Left renal pelvis (tissue), 4 donors: ENCODE measurements around the gene INVS. TPM values are rescaled to one million over a fixed set of nuclear protein-coding genes. Genes with fewer than 3 reads are reported as not detected.

Experiments used
- DNase-seq, 4 donors: peaks; one replicate each; pipeline ENCODE4 v3.0.0-alpha.2; 2013; ENCODE audit warnings: low read depth in 4 of 4, low spot score in 3 of 4
- polyA plus RNA-seq, 4 donors: library from polyadenylated mRNA; unstranded; fragments of 120-200 nt; gene quantifications; one replicate each; pipeline ENCODE4 v1.2.1, GENCODE V29; 2013; ENCODE audit not compliant: insufficient read length in 4 of 4

The INVS gene
- polyA plus RNA-seq, 4 donors: 14.2 to 23.1 (median 16.8) TPM

DNA sequence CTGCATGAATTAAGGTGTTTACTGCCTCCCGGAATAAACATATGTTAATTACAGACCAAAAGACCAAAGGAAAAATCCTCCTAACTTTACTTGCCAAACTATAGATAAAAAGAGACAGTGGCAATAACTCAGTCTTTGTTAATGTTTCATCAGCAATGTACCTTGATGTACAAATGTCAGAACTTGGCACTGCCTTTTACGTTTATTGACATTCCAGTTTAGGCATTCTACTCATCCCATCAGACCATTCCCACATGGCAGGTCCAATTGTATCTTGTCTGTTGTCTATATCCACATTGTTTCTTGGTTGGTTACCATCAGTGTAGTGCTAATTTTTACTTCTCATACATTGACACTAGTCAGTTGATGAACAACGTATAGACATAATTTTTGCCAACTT lies 168.2 kb downstream of the INVS start:
- DNase-seq: no peak

DNA sequence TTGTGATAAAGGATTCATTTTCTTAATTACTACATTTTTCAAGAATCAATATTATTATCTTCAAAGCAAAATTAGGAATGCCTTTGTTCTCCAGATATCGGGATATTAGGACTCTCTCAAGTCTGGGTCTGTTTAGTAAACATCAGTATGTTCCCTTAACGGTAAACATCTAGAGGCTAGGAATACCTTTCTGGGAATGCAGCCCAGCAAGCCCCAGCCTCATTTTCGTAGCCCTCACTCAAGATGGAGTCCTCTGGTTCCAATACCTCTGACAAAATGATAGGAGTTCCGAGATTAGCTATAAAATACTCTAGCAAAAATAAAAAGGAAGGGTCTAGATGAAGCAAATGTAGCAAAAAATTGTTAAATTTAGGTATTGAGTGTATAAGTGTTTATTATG lies 169.2 kb downstream of the INVS start:
- DNase-seq: no peak

DNA sequence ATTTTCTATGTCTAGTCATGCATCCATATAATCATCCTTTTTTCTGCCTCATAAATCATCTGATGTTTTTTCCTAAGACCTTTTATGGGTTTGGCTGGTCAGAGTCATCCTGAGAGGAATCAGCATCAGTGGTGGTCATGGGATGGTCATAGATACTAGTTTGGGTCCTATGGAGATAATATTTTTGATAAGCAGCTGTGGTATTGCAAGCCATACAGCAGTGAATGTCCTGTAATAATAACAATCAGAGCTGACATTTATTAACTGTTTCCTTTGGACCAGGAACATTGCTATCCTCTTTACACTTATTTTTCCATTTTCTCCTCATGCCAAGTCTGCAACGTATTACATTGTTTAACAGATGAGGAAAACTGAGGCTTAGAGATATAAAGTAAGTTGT lies 170.6 kb downstream of the INVS start:
- DNase-seq: no peak

DNA sequence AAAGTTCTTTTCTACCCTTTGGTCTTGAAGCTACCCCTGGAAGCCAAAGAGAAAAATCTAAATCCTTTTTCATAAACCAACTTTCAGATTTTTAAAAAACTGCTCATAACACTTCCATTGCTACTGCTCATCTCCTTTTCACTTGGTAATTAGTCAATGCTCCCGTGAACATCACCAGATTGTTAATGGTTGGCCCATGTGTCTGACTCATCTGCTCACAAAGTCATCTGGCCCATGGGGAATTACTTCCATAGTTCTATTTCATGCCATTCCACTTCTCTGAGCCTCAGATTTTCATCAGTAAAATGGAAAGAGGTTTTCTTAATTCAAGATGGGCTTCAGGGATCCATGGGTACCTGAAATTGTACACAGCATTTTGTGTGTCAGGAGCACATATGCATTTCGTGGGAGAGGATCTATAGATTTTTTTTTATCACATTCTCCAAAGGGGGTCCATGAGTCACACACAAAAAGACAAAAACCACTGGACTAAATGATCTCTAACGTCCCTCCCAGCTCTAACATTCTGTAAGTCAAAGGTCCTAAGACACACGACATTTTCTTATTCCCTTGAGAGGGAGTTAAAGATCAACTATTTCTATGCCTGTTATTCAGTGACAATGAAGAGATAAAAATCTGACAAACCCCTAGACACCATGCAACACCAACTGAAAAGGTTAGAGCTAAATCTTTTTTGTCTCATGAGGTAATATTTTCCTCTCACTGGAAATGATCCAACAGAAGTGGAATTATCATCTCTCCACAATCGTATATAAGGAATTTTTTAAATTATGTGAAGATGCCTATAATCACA lies 178.3 kb downstream of the INVS start:
- DNase-seq: no peak

DNA sequence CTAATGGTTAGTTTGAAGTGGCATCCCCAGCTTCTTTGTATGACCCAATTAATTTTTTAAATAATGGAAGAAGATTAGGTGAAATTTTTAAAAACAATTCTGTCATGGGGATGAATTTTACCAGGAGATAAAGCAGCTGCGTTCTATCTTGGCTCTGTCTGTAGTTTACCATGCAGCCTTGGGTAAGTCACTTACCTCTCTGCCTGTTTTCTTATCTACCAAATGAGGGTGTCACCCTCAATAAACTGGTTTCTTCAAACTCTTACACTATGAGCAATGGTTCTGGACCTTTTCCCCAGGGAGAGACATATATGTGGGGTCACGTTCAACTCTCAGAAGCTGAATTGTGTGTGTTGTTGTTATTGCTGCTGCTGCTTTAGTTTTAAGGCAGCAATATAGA lies 182.0 kb downstream of the INVS start:
- DNase-seq: no peak

DNA sequence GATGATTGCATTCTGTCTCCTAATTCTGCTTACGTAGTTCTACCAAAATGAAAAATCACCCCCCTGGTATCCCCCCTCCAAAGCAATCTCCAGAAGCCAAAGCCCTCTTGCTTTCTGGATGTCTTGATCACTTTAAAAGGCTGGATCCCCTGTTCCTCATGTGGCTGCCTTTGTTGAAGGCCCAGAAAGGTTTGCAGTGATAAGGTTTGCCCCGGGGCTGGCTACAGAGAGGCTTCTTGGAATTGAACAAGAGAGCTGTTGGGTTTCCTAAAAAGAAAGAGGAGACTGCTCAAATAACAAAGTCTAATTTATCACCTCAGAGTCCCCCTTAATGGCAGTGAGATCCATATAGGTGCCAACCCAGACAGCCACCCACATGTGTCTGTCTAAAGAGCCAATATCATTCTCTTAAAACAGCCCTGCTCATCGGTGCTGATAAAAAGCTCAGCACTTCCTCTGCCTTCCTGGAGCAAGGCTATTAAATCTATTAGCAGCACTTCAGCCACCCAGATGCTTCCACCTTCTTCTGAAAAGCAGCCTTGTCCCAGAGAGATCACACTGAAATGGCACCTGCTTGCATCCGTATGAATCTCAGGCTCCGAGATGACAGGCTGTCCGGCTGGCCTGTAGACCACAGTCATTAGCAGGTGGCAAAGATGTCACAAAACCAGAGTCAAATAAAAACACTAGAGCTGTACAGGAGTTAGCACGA lies 182.8 kb downstream of the INVS start:
- no peak for DNase-seq

DNA sequence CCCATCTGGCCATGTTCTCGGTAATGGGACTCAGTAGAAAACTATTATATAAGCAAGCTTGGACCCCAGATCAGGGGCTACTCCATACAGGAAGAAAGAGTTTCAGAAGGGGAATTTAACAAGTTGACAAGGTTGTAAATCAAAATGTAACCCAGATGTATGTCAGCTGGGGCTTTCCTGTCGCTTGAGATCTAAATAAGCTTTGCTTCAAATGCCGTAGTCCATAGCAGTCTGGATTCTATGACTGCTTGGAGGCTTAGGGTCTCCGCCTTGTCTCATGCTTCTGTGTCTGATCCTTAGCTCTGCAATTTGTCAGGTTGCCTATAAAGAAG lies 183.3 kb downstream of the INVS start:
- DNase-seq: no peak

DNA sequence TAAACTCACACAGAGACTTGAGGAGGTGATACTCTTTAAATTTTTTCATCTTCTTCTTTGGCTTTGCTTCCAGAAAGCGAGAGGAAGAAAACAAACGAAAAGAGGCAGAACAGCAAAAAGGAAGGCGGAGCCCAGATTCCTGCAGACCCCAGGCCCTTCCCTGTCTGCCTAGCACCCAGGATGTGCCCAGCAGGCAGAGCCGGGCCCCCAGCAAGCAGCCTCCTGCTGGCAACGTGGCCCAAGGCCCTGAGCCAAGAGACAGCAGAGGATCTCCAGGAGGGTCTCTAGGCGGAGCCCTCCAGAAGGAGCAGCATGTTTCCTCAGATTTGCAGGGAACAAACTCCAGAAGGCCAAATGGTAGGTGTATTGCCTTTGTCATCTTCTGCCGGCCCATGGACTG lies 185.2 kb downstream of the INVS start:
- DNase-seq: no peak

DNA sequence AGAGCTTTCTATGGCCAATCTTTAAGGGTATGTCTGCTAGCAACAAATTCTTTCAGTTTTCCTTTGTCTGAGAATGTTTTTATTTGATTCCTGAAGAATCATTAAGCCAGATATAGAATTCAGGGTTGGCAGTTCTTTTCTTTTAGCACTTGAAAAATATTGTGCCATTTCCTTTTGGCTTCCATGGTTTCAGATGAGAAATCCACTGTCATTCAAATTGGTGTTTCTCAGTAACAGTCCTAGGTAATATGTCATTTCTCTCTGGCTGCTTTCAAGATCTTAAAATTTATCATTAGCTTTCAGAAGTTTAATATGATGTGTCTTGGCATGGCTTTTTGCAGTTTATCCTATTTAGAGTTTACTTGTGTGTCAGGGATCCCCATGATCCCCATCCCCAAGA lies 186.0 kb downstream of the INVS start:
- DNase-seq: no peak

DNA sequence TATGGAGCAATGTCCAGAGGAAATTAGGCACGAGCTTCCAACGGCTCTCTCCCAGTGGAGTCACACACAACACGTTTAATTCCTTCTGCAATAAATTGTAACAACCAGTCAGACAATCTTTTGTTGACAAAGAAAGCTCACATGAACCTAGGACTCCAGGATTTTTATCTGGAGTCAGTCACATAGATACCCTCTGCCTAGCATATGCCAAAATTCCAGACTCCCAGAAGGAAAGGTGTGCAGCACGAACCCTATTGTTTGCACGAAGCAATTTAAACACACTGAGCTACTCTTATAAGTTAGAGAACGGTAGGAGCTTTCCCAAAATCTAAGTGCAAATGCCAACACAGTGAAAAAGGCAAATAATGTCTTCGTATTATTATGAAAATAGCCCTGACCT lies 186.6 kb downstream of the INVS start:
- no peak for DNase-seq

DNA sequence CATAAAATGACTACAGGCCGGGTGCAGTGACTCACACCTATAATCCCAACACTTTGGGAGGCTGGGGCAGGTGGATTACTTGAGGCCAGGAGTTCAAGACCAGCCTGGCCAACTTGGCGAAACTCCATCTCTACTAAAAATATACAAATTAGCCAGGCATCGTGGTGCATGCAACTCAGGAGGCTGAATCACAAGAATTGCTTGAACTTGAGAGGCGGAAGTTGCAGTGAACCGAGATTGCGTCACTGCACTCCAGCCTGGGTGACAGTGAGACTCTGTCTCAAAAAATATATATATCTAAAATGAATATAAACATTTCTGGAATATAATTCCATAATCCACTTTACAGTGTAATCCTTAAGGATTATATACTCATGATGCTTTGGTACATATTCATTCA lies 187.2 kb downstream of the INVS start:
- DNase-seq: no peak

DNA sequence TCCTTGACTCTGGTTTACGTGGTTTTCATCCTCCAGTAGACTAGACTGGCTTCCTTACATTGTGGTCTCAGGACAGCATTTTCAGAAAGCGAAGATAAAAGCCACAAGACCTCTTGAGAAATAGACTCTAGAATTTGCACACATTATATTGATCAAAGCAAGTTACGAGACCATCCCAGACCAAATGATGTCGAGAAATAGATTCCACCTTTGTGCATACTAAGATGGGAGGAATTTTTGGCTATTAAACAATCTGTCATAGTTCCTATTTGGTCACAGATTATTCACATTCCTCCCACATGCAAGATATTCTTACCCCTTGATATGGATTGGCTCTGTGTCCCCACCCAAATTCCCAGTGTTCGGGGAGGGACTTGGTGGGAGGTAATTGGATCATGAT lies 188.1 kb downstream of the INVS start:
- no peak for DNase-seq

DNA sequence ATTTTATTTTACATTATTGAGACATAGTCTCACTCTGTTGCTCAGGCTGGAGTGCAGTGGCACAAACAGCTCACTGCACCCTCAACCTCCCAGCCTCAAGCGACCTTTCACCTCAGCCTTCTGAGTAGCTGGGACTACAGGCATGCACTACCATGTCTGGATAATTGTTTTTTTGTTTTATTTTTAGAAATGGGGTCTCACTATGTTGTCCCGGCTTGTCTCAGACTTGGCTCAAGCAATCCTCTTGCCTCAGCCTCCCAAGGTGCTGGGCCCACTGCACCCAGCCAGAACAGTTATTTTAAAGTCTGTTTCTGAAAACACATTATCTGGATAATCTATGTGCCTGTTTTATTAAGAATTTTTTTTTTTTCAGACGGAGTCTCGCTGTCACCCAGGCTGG lies 191.7 kb downstream of the INVS start:
- no peak for DNase-seq

DNA sequence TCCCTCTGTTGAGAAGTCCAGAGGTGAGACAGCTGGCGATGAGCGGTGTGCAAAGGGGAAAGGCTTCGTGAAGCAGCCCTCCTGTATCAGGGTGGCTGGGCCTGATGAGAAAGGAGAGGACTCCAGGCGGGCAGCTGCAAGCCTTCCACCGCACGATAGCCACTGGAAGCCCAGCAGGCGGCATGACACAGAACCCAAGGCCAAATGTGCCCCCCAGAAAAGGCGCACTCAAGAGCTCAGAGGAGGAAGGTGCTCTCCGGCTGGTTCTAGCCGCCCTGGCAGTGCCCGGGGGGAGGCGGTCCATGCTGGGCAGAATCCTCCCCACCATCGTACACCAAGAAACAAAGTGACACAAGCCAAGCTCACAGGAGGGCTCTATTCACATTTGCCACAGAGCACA lies 193.4 kb downstream of the INVS start:
- DNase-seq: no peak

DNA sequence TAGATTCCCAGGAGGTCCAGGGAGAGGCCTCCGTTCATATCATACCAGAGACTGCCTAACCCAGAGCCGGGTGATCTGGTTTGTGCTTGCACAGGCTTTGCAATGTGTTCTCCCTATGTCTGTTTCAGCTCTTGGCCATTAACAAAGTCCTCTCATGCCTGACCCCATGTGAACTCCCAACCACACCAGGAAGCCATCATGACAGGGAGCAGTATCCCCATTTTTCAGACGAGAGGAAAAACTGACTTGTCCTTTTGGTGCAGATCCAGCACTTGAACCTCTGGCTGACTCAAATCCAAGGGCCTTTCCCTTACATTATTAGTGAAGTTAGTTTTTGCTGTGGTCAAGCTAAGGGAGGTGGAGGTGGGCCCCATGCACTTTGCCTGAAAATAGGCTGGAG lies 195.3 kb downstream of the INVS start:
- no peak for DNase-seq

DNA sequence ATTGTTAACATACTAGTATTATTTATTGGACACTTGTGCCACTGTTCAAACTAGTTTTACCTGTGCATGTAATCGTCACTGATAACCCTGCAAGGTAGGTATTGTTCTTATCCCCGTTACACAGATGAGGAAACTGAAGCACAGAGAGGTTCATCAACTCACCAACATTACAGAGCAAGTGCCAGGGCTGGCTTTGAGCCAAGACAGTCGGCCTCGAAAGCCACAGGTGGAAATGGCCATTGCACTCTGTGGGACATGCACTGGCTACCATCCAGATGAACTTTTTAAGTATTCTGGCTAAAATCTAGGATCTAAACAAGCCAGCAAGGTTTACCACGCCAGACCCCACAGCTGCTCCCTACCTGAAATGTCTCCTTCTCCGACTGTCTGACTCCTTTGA lies 195.8 kb downstream of the INVS start:
- no peak for DNase-seq

DNA sequence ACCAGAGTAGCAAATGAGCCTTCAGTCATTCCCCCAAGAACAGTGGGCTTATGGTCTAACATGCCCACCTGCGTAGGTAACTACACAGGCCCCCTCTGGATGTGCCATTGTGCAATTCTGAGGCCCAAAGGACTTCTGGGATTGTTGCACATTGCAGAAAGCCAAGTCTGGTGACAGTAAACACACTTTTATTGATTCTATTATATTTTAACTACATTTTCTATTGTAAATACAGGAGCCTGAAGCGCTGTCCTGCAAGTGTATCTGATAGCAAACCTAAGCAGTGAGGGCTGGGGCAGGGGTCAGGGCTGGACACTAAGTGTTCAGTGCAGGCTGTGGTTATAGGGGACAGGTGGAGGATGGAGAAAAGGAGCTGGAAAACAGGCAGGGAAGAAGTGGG lies 196.2 kb downstream of the INVS start:
- no peak for DNase-seq

DNA sequence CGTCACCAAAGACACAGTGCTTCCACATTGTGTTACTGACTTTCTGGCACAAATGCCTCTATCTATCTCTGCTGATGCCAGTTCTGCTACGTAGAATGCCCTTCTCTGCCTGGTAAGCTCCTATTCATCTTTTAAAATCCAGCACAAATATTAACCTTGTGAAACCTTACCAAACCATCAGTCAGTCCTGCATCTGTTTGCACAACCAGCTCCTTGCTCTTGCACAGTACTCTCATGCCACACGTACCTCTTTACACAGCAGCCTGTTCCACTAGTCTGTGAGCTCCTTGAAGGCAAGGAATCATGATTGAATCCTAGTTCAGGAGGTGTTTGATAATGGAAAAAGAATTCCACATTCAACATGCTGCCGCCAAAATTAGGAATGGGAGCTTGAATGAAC lies 197.4 kb downstream of the INVS start:
- DNase-seq: no peak

DNA sequence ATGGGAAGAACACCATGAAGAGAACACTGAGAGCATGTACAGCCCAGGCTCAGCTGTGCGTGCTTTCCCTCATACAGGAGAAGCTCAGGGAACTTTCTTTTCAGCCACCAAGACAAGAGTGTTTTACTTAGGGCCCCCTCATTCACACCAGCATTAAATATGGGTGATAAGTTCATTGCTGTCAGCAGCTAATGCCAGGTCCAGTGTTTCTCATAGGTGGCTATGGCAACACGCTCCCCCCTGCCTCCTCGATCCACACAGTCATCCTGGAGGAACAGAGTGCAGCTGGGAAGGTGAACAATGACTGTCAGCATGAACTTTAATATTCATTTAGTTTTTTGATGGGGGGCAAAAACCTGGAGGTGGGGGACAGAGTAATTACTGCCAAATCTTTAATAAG lies 199.3 kb downstream of the INVS start:
- DNase-seq: no peak

DNA sequence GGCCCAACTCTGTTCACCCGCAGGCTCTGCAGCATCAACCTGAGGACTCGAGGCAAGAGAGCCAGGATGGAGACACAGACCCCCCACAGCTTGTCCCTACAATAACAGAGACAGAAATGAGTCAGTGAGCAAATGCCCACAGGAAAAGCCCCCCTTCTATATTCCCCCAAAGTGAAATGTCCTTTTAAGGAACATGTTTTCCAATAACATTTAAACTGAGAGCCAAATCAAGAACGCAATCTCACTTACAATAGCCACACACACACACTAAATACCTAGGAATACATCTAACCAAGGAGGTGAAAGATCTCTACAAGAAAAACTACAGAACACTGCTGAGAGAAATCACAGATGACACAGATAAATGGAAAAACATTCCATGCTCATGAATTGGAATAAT lies 204.7 kb downstream of the INVS start:
- DNase-seq: no peak

DNA sequence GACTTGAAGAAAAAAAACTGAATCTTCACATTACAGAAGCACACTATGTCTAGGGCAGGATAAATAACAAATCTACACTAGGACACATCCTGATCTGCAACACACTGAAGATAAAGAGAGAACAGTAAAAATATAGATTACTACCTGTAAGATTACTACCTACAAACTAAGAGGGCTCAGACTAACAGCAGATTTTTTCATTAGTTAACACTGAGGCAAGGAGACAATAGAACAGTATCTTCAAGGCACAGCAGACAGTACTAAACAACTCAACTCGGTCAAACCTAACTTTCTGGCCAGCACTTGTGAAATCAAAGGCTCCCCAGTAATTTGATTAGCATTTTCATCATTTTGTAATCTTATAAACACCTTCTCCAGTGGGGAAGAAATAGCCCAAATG lies 207.2 kb downstream of the INVS start:
- no peak for DNase-seq

DNA sequence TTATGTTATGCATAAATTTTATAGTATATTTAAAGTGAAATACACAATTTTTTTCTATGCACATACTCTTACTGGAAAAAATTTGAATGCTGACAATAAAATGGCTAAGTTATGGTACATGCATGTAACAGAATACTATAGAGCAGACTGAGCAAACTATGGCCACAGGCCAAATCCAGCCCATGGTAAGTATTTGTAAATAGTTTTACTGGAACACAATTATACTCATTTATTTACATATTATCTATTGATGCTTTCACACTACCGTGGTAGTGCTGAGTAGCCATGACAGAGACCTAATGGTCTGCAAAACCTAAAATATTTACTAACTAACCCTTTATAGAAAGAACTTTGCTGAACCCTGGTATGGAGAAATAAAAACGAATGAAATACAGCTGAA lies 208.0 kb downstream of the INVS start:
- no peak for DNase-seq
